HEK293T (cell line): ENCODE results near the gene FUT8.

Source experiments
- CTCF ChIA-PET: fragments of 350-600 bp; formaldehyde crosslinking; extraction: SDS; loops from one replicate; lab custom pipeline; 2021; ENCODE audit warnings: antibody characterized with exemption, inconsistent platforms; lab: Yijun Ruan, JAX
- POLR2A ChIA-PET: fragments of 350-600 bp; formaldehyde crosslinking; extraction: SDS; loops from one replicate; lab custom pipeline; 2020; ENCODE audit warnings: antibody characterized with exemption, inconsistent platforms; lab: Yijun Ruan, JAX
- DNase-seq: peaks from one replicate; pipeline ENCODE4 v3.0.0; 2012; ENCODE audit warnings: mixed read lengths; ENCODE audit errors: extremely low spot score
- ARNT ChIP-seq: fragments of 450-650 bp; IDR thresholded peaks from 2 replicates; pipeline ENCODE4 v1.6.1; 2017; ENCODE audit warnings: mild to moderate bottlenecking
- BHLHE40 ChIP-seq: fragments of 450-650 bp; IDR thresholded peaks from 2 replicates; pipeline ENCODE4 v1.6.1; 2016; ENCODE audit warnings: mild to moderate bottlenecking, moderate library complexity, borderline replicate concordance
- CTBP1 ChIP-seq: fragments of 450-650 bp; IDR thresholded peaks from 2 replicates; pipeline ENCODE4 v1.6.1; 2016; ENCODE audit warnings: borderline replicate concordance
- ELF4 ChIP-seq: fragments of 450-650 bp; IDR thresholded peaks from 2 replicates; pipeline ENCODE4 v1.6.1; 2017; ENCODE audit warnings: antibody characterized with exemption
- FOXA1 ChIP-seq: fragments of 450-650 bp; IDR thresholded peaks from 2 replicates; pipeline ENCODE4 v1.6.1; 2016; ENCODE audit warnings: mild to moderate bottlenecking
- FOXK2 ChIP-seq: fragments of 450-650 bp; IDR thresholded peaks from 2 replicates; pipeline ENCODE4 v1.6.1; 2016; ENCODE audit warnings: mild to moderate bottlenecking
- FOXM1 ChIP-seq: fragments of 450-650 bp; IDR thresholded peaks from 2 replicates; pipeline ENCODE4 v1.6.1; 2017; ENCODE audit warnings: mild to moderate bottlenecking, borderline replicate concordance
- HDGF ChIP-seq: fragments of 450-650 bp; IDR thresholded peaks from 2 replicates; pipeline ENCODE4 v1.6.1; 2017; ENCODE audit warnings: antibody characterized with exemption, borderline replicate concordance
- L3MBTL2 ChIP-seq: fragments of 450-650 bp; conservative IDR thresholded peaks from 2 replicates; pipeline ENCODE4 v1.6.1; 2016; ENCODE audit warnings: mild to moderate bottlenecking
- LEF1 ChIP-seq: fragments of 450-650 bp; IDR thresholded peaks from 2 replicates; pipeline ENCODE4 v1.6.1; 2017; ENCODE audit warnings: mild to moderate bottlenecking, borderline replicate concordance
- NFRKB ChIP-seq: fragments of 450-650 bp; IDR thresholded peaks from 2 replicates; pipeline ENCODE4 v1.6.1; 2016; ENCODE audit warnings: mild to moderate bottlenecking, moderate library complexity
- PKNOX1 ChIP-seq: fragments of 450-650 bp; IDR thresholded peaks from 2 replicates; pipeline ENCODE4 v1.6.1; 2016
- SP1 ChIP-seq: fragments of 450-650 bp; IDR thresholded peaks from 2 replicates; pipeline ENCODE4 v1.6.1; 2017
- SUZ12 ChIP-seq: fragments of 450-650 bp; IDR thresholded peaks from 2 replicates; pipeline ENCODE4 v1.6.1; 2016; ENCODE audit warnings: mild to moderate bottlenecking
- TARDBP ChIP-seq: fragments of 450-650 bp; IDR thresholded peaks from 2 replicates; pipeline ENCODE4 v1.6.1; 2016
- ZNF384 ChIP-seq: fragments of 450-650 bp; IDR thresholded peaks from 2 replicates; pipeline ENCODE4 v1.6.1; 2016

The FUT8 gene

GRCh38 chr14:65411656-65412031, 886 bp upstream of the FUT8 start:
- TF ChIP-seq NFRKB (no peak), PKNOX1 (peak; percentile 98)
- peak; percentile 84 for DNase-seq
- ChIA-PET CTCF (interaction anchor here (0.5 to 1.4 kb wide), 4 partner anchors 235 to 546 kb away, joined by 3 to 11 read pairs (median 4); no protein-coding TSS in a partner anchor), POLR2A (interaction anchor here (0.6 to 3.2 kb wide), 28 partner anchors 9 to 654 kb away, joined by 3 to 21 read pairs (median 4); partner anchors contain the start of gene FNTB)

GRCh38 chr14:65412856-65413738, 567 bp downstream of the FUT8 start:
- ChIA-PET CTCF (interaction anchor here (0.6 to 1.0 kb wide), 2 partner anchors 9 to 412 kb away, joined by 3 read pairs; no protein-coding TSS in a partner anchor), POLR2A (interaction anchor here (1.2 to 3.2 kb wide), 6 partner anchors 92 to 411 kb away, joined by 3 to 21 read pairs (median 8); no protein-coding TSS in a partner anchor)
- peak; percentile 50 for TF ChIP-seq L3MBTL2
- no peak for TF ChIP-seq PKNOX1
- DNase-seq = peak; percentile 7

GRCh38 chr14:65413739-65414045, 1.2 kb downstream of the FUT8 start:
- ChIA-PET CTCF (interaction anchor here (1.0 to 3.1 kb wide), 2 partner anchors 411 to 547 kb away, joined by 3 to 12 read pairs; no protein-coding TSS in a partner anchor), POLR2A (interaction anchor here (2.8 to 3.2 kb wide), 3 partner anchors 244 to 411 kb away, joined by 11 to 21 read pairs (median 18); no protein-coding TSS in a partner anchor)
- TF ChIP-seq FOXA1 (no peak), CTBP1 (no peak), L3MBTL2 (no peak), SUZ12 (no peak), FOXK2 (no peak), HDGF (no peak)
- DNase-seq = no peak

GRCh38 chr14:65414961-65415589, 2.5 kb downstream of the FUT8 start:
- ChIA-PET POLR2A (interaction anchor here (1.2 kb wide), 1 partner anchor 413 kb away, joined by 3 read pairs; no protein-coding TSS in a partner anchor), CTCF (interaction anchor here (0.6 to 3.1 kb wide), 20 partner anchors 9 to 656 kb away, joined by 3 to 31 read pairs (median 4); no protein-coding TSS in a partner anchor)
- TF ChIP-seq HDGF = no peak
- no peak for TF ChIP-seq TARDBP
- no peak for TF ChIP-seq CTBP1
- TF ChIP-seq ZNF384 = no peak
- TF ChIP-seq L3MBTL2 = no peak
- TF ChIP-seq PKNOX1 = no peak
- no peak for TF ChIP-seq ARNT
- TF ChIP-seq NFRKB = no peak
- TF ChIP-seq FOXK2 = no peak
- no peak for TF ChIP-seq BHLHE40
- no peak for TF ChIP-seq FOXA1
- no peak for TF ChIP-seq FOXM1
- DNase-seq = no peak

- ChIA-PET CTCF (interaction anchor here (0.5 to 3.1 kb wide), 20 partner anchors 8 to 655 kb away, joined by 3 to 31 read pairs (median 4); no protein-coding TSS in a partner anchor), POLR2A (interaction anchor here (1.2 kb wide), 1 partner anchor 413 kb away, joined by 3 read pairs; no protein-coding TSS in a partner anchor)
- TF ChIP-seq ZNF384 = no peak
- DNase-seq = no peak
Measured at GRCh38 chr14:65415613-65416012, 3.1 kb downstream of the FUT8 start.

- ChIA-PET CTCF (no interaction called here), POLR2A (no interaction called here)
- TF ChIP-seq CTBP1 (no peak), FOXA1 (no peak), ELF4 (no peak), TARDBP (no peak), NFRKB (no peak), PKNOX1 (no peak), HDGF (no peak), FOXK2 (no peak), L3MBTL2 (no peak), SP1 (no peak), LEF1 (no peak), SUZ12 (no peak), FOXM1 (no peak), BHLHE40 (no peak), ARNT (no peak)
- DNase-seq = no peak
Measured at GRCh38 chr14:65419593-65420252, 7.2 kb downstream of the FUT8 start.
